Hepatocyte (in vitro differentiated cells): ENCODE results near the gene C1QTNF8. TPM values are rescaled to one million over a fixed set of nuclear protein-coding genes. Genes with fewer than 3 reads are reported as not detected.

Experiments
- DNase-seq: peaks from one replicate; pipeline ENCODE4 v3.0.0-alpha.2; 2016; ENCODE audit warnings: low spot score
- H2AFZ ChIP-seq: fragments of 200-600 bp; sonication (generic); 2 replicates; pipeline ENCODE4 v1.6.0; 2016; ENCODE audit warnings: antibody characterized with exemption, mild to moderate bottlenecking
- H3K27ac ChIP-seq: fragments of 200-600 bp; sonication (generic); 2 replicates; pipeline ENCODE4 v1.5.1; 2016; ENCODE audit warnings: mild to moderate bottlenecking
- H3K27me3 ChIP-seq: fragments of 200-600 bp; sonication (generic); 2 replicates; pipeline ENCODE4 v1.6.1; 2016
- H3K36me3 ChIP-seq: fragments of 200-600 bp; sonication (generic); replicated peaks from 2 replicates; pipeline ENCODE4 v1.5.1; 2016; ENCODE audit warnings: low read depth; ENCODE audit not compliant: insufficient read depth
- H3K4me1 ChIP-seq: fragments of 200-600 bp; sonication (generic); 2 replicates; pipeline ENCODE4 v1.5.1; 2016; ENCODE audit warnings: mild to moderate bottlenecking, moderate library complexity; ENCODE audit not compliant: insufficient read depth
- H3K4me2 ChIP-seq: fragments of 200-600 bp; sonication (generic); 2 replicates; pipeline ENCODE4 v1.6.0; 2016
- H3K4me3 ChIP-seq: fragments of 200-600 bp; sonication (generic); 2 replicates; pipeline ENCODE4 v1.5.1; 2016; ENCODE audit warnings: mild to moderate bottlenecking
- H3K79me2 ChIP-seq: fragments of 200-600 bp; sonication (generic); 2 replicates; pipeline ENCODE4 v1.6.0; 2017; ENCODE audit warnings: mild to moderate bottlenecking
- H3K9me2 ChIP-seq: fragments of 200-600 bp; sonication (generic); replicated peaks from 2 replicates; pipeline ENCODE4 v1.6.0; 2017; ENCODE audit warnings: mild to moderate bottlenecking; ENCODE audit not compliant: insufficient read depth
- H3K9me3 ChIP-seq: fragments of 200-600 bp; sonication (generic); 2 replicates; pipeline ENCODE4 v1.5.1; 2016; ENCODE audit warnings: low read depth, mild to moderate bottlenecking
- H4K20me1 ChIP-seq: fragments of 200-600 bp; sonication (generic); 2 replicates; pipeline ENCODE4 v1.6.0; 2016; ENCODE audit warnings: mild to moderate bottlenecking; ENCODE audit not compliant: insufficient read depth, poor library complexity, severe bottlenecking
- EZH2 ChIP-seq: fragments of 200-600 bp; sonication (generic); IDR thresholded peaks from 2 replicates; pipeline ENCODE4 v1.6.1; 2016; ENCODE audit warnings: antibody characterized with exemption, mild to moderate bottlenecking, borderline replicate concordance
- EZH2phosphoT487 ChIP-seq: fragments of 200-600 bp; sonication (generic); IDR thresholded peaks from one replicate; pipeline ENCODE4 v1.6.1; 2018; ENCODE audit warnings: antibody characterized with exemption, mild to moderate bottlenecking, low read depth, moderate library complexity; ENCODE audit not compliant: unreplicated experiment, severe bottlenecking
- WGBS: methylation state at CpG from one replicate; pipeline ENCODE4 v1.1.6; 2016; ENCODE audit warnings: low lambda C conversion rate; ENCODE audit errors: missing lambda C conversion rate; 5-methylcytosine and 5-hydroxymethylcytosine counted together
- polyA plus RNA-seq: library from polyadenylated mRNA; unstranded; fragments of >200 nt; fragmentation: Nextera tagmentation; extraction: Ambion mirVana; gene quantifications from 2 replicates; pipeline ENCODE4 v1.2.1, GENCODE V29; 2016
- total RNA-seq: library from RNA; depleted of rRNA; stranded (reverse); fragments of >200 nt; gene quantifications from 2 replicates; pipeline ENCODE4 v1.2.3, GENCODE V29; 2014
- TF ChIP-seq, protein P1 (sequence below): fragments of 200-600 bp; sonication (generic); IDR thresholded peaks from 2 replicates; pipeline ENCODE4 v1.5.1; 2016; ENCODE audit warnings: antibody characterized with exemption, mild to moderate bottlenecking; ENCODE audit not compliant: poor library complexity

The C1QTNF8 gene
- total and polyA plus RNA-seq, 2 experiments from 2014 or later: not detected

DNA sequence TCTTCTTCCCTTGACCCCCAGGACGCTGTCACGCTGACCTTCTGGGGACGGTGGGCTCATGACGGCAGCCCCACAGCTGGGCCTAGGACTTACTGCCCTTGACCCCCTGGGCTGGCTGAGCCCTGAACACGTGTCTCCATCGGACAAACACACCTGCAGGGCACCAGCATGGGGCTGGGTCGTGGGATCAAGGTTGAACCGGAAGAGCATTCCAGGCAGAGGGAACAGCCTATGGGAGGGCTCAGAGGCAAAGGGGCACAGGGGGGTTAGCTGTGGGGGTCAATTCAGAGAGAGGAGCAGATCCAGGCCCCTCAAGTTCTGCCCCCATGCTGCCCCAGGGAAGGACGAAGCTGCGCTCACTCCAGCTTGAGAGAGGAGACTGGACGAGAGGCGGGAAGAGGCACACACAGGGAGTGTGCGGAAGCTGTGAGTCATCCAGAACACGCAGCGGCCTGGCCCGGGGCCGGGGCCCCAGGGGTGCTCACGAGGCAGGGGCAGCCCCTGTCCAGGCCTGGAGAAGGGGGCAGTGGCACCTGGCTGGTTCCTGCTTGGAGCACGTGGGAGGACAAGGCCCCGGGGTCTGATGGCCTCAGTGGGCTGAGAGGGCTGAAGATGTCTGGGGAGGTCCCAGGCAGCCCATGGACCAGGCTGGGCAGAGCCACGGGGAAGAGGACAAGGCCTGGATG, 13.6 kb downstream of the C1QTNF8 start:
- WGBS: 71% methylated on average over 21 of the region's 21 CpGs
- DNase-seq: peak; percentile 69
- Histone ChIP-seq H4K20me1 (no peaks in the 10 kb centered on the region), H3K27ac (no peak overlapping the region), H3K27me3 (no peaks in the 10 kb centered on the region), H3K36me3 (no peaks in the 10 kb centered on the region), H3K4me1 (peaks cover 14% of the 10 kb centered on the region), H3K79me2 (no peaks in the 10 kb centered on the region), H3K4me3 (no peak overlapping the region), H2AFZ (no peak overlapping the region), H3K9me3 (no peaks in the 10 kb centered on the region), H3K4me2 (no peak overlapping the region), H3K9me2 (no peaks in the 10 kb centered on the region)
- TF ChIP-seq EZH2 (no peak), EZH2phosphoT487 (no peak)

DNA sequence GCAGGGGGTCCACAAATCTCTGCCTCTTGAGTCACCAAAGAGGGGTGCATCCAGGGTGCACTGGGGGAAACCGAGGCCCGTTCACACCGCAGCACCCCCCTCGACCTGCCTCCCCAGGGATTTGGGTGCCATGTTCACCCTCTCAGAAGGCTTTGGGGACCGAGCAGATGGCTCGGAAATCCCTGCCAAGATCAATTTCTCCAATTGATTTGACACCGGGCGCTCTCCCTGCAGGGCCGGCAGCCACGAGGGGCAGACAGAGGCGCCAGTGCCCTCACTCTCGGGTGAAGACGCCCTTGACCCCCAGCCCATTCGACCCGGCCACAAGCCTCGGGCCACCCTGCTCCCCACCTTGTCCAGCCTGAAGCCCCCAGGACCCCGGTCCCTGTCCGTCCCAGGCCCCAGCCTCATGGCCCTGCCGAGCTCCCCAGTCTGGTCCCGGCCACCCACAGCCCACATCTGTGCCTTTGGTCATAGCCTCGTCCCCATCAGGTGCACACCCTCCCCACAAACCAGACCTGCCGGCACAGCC, 14.2 kb downstream of the C1QTNF8 start:
- whole genome bisulfite sequencing: 87% methylated on average over 20 of the region's 22 CpGs
- no peak overlapping the region for H2AFZ ChIP-seq
- H3K4me3 ChIP-seq: no peak overlapping the region
- no peak overlapping the region for H3K4me2 ChIP-seq
- no peak for DNase-seq
- no peaks in the 10 kb centered on the region for H4K20me1 ChIP-seq
- no peaks in the 10 kb centered on the region for H3K9me2 ChIP-seq
- TF ChIP-seq EZH2 (no peak), EZH2phosphoT487 (no peak)
- TF ChIP-seq, protein P1, sequence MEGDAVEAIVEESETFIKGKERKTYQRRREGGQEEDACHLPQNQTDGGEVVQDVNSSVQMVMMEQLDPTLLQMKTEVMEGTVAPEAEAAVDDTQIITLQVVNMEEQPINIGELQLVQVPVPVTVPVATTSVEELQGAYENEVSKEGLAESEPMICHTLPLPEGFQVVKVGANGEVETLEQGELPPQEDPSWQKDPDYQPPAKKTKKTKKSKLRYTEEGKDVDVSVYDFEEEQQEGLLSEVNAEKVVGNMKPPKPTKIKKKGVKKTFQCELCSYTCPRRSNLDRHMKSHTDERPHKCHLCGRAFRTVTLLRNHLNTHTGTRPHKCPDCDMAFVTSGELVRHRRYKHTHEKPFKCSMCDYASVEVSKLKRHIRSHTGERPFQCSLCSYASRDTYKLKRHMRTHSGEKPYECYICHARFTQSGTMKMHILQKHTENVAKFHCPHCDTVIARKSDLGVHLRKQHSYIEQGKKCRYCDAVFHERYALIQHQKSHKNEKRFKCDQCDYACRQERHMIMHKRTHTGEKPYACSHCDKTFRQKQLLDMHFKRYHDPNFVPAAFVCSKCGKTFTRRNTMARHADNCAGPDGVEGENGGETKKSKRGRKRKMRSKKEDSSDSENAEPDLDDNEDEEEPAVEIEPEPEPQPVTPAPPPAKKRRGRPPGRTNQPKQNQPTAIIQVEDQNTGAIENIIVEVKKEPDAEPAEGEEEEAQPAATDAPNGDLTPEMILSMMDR: no peak
- H3K36me3 ChIP-seq: no peaks in the 10 kb centered on the region
- no peak overlapping the region for H3K27ac ChIP-seq
- no peaks in the 10 kb centered on the region for H3K9me3 ChIP-seq
- H3K4me1 ChIP-seq: peaks cover 14% of the 10 kb centered on the region
- H3K79me2 ChIP-seq: no peaks in the 10 kb centered on the region
- H3K27me3 ChIP-seq: no peaks in the 10 kb centered on the region

DNA sequence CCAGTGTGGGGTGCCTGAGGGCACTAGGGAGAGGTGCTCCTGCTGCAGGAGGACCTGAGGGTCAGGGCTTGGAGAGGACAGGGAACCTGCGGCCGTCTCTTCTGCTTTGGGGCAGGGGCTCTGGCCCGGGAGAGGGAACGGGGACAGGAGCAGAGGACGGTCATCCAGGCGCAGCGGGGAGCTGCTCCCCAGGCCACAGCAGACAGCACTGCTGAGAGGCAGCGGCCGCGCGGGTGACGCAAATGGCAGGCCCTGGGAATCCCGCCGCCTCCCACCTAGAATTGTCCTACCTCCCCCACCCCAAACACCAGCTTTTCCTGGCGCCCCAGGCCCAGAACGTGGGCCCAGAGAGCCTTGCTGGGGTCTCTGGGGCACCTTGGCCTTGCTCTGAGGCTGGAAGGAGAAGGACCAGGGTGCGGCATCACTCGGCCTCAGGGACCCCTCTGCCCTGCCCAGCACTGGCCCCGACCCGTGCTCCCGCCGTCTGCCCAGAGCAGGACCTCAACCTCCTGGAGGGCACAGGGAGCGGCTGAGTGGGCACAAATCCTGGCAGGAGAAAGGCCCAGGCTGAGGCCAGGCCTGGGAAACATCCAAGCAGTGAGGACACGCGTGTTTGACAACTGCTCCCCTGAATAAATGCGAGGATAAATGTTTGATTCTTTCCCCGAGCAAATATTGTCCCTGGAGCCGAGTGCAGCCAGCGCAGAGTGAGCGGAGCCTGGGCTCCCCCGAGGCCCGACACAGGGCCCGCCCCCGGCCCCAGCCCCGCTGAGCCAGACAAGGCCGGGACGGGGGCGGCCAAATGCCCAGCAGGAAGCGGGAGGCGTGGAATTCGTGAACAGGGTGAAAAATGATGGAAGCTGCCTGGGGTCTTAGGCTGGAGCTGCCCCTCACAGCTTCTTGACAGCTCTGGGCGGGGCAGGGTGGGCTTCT, 15.0 kb downstream of the C1QTNF8 start:
- no peak for DNase-seq
- H3K9me2 ChIP-seq: no peaks in the 10 kb centered on the region
- TF ChIP-seq, protein P1: no peak
- TF ChIP-seq EZH2phosphoT487 (no peak), EZH2 (no peak)
- WGBS: 62% methylated on average over 36 of the region's 42 CpGs
- no peaks in the 10 kb centered on the region for H3K79me2 ChIP-seq
- no peaks in the 10 kb centered on the region for H3K9me3 ChIP-seq
- peaks cover 14% of the 10 kb centered on the region for H3K4me1 ChIP-seq
- H3K4me2 ChIP-seq: no peak overlapping the region
- H2AFZ ChIP-seq: no peak overlapping the region
- no peak overlapping the region for H3K4me3 ChIP-seq
- H3K27ac ChIP-seq: no peak overlapping the region
- no peaks in the 10 kb centered on the region for H3K36me3 ChIP-seq
- H3K27me3 ChIP-seq: no peaks in the 10 kb centered on the region
- H4K20me1 ChIP-seq: no peaks in the 10 kb centered on the region
